Brain microvascular endothelial cell (primary cell): ENCODE data around the gene DAZL.

ENCODE experiments used
- DNase-seq: peaks from one replicate; pipeline ENCODE4 v3.0.0-alpha.2; 2020
- H3K27ac ChIP-seq: fragments of 250-450 bp; sonication (Bioruptor Pico); 2 replicates; pipeline ENCODE4 v1.5.1; 2020; ENCODE audit warnings: mild to moderate bottlenecking, moderate library complexity
- H3K27me3 ChIP-seq: fragments of 250-450 bp; sonication (Bioruptor Pico); replicated peaks from 2 replicates; pipeline ENCODE4 v1.5.1; 2020; ENCODE audit warnings: mild to moderate bottlenecking
- H3K36me3 ChIP-seq: fragments of 250-450 bp; sonication (Bioruptor Pico); replicated peaks from 2 replicates; pipeline ENCODE4 v1.5.1; 2020; ENCODE audit warnings: mild to moderate bottlenecking
- H3K4me3 ChIP-seq: 2 replicates; pipeline ENCODE4 v1.5.1; 2011; ENCODE audit warnings: low read depth, mild to moderate bottlenecking, control low read depth, low read length, moderate library complexity
- CTCF ChIP-seq: IDR thresholded peaks from 2 replicates; pipeline ENCODE4 v1.5.1; 2011; ENCODE audit warnings: low read depth, mild to moderate bottlenecking, moderate library complexity, low read length, control low read depth, inconsistent platforms; ENCODE audit errors: missing control alignments
- in situ Hi-C: cut with HindIII; loops from 2 replicates; pipeline ENCODE4 v1.10.0; 2017; ENCODE audit warnings: low sequenced_read_pairs, low pct_ligation_motif_present

Gene DAZL

GRCh38 chr3:16608816-16609215 lies 3.6 kb upstream of the DAZL start:
- in situ Hi-C loops = no loop called here
- TF ChIP-seq CTCF = no peak
- Histone ChIP-seq H3K27ac (no peak overlapping the region), H3K4me3 (no peak overlapping the region), H3K36me3 (no peaks in the 10 kb centered on the region), H3K27me3 (no peaks in the 10 kb centered on the region)
- no peak for DNase-seq

- in situ Hi-C loops = no loop called here
- no peak overlapping the region for H3K27ac ChIP-seq
- H3K27me3 ChIP-seq = no peaks in the 10 kb centered on the region
- H3K36me3 ChIP-seq = no peaks in the 10 kb centered on the region
- no peak for DNase-seq
- H3K4me3 ChIP-seq = no peak overlapping the region
- TF ChIP-seq CTCF = no peak
These were observed 2.5 kb upstream of the DAZL start for GRCh38 chr3:16607718-16608117.

- no peak overlapping the region for H3K27ac ChIP-seq
- no peak overlapping the region for H3K4me3 ChIP-seq
- no peaks in the 10 kb centered on the region for H3K36me3 ChIP-seq
- H3K27me3 ChIP-seq = no peaks in the 10 kb centered on the region
- in situ Hi-C loops = no loop called here
- TF ChIP-seq CTCF = no peak
- DNase-seq = peak; percentile 6
These were observed 1.2 kb upstream of the DAZL start for GRCh38 chr3:16606398-16606797.

- no peaks in the 10 kb centered on the region for H3K36me3 ChIP-seq
- no peak for TF ChIP-seq CTCF
- no peaks in the 10 kb centered on the region for H3K27me3 ChIP-seq
- H3K27ac ChIP-seq = no peak overlapping the region
- in situ Hi-C loops = no loop called here
- H3K4me3 ChIP-seq = no peak overlapping the region
- DNase-seq = no peak
These were observed 743 bp upstream of the DAZL start for GRCh38 chr3:16605966-16606365.

GRCh38 chr3:16604433-16604832 lies 790 bp downstream of the DAZL start:
- TF ChIP-seq CTCF = no peak
- in situ Hi-C loops = no loop called here

GRCh38 chr3:16601537-16602005 lies 3.7 kb downstream of the DAZL start:
- no peak for TF ChIP-seq CTCF
- Histone ChIP-seq H3K27me3 (no peaks in the 10 kb centered on the region), H3K4me3 (no peak overlapping the region), H3K27ac (no peak overlapping the region), H3K36me3 (no peaks in the 10 kb centered on the region)
- DNase-seq = no peak
- in situ Hi-C loops = no loop called here

More at GRCh38 chr3:16604433-16604832, 790 bp downstream of the DAZL start:
- Histone ChIP-seq H3K4me3 (no peak overlapping the region), H3K27ac (no peak overlapping the region), H3K36me3 (no peaks in the 10 kb centered on the region), H3K27me3 (no peaks in the 10 kb centered on the region)
- DNase-seq = no peak
